Testis (tissue), 3 donors: ENCODE measurements around the gene TMEM38B. TPM values are rescaled to one million over a fixed set of nuclear protein-coding genes. Genes with fewer than 3 reads are reported as not detected.
"Not testable (repeated sequence)": the region's sequence is repeated elsewhere in the genome, so short reads cannot be mapped to it uniquely, and the experiment has no call there.

Experiments used
- DNase-seq: peaks from one replicate; pipeline ENCODE4 v3.0.0-alpha.2; 2019
- H3K27ac ChIP-seq, 2 donors: fragments of 200-600 bp; sonication (generic); one replicate each; pipeline ENCODE4 v1.5.1; 2019
- H3K27me3 ChIP-seq: fragments of 200-600 bp; sonication (generic); one replicate; pipeline ENCODE4 v1.5.1; 2019
- H3K36me3 ChIP-seq: fragments of 200-600 bp; sonication (generic); one replicate; pipeline ENCODE4 v1.5.1; 2017; ENCODE audit warnings: low read depth; ENCODE audit errors: missing control alignments
- H3K4me1 ChIP-seq: fragments of 200-600 bp; sonication (generic); one replicate; pipeline ENCODE4 v1.5.1; 2019
- H3K4me3 ChIP-seq, 2 donors: fragments of 200-600 bp; sonication (generic); one replicate each; pipeline ENCODE4 v1.5.1; 2017 to 2019
- H3K9me3 ChIP-seq: fragments of 200-600 bp; sonication (generic); one replicate; pipeline ENCODE4 v1.5.1; 2017
- POLR2A ChIP-seq: fragments of 450-650 bp; IDR thresholded peaks from one replicate; pipeline ENCODE4 v1.6.1; 2017; ENCODE audit warnings: antibody characterized with exemption, mild to moderate bottlenecking, moderate library complexity
- WGBS, 2 donors: methylation state at CpG; one replicate each; pipeline ENCODE4 v1.1.5; 2018; 5-methylcytosine and 5-hydroxymethylcytosine counted together
- intact Hi-C: fragments of 100-400 bp; cut with DNase I; formaldehyde crosslinking; loops from one replicate; pipeline ENCODE4 v1.15.1; 2023; ENCODE audit warnings: low total_unique reads
- polyA plus RNA-seq: library from polyadenylated mRNA; stranded (reverse); fragments of 350-450 nt; fragmentation: Illumina TruSeq; extraction: RNeasy Lipid Tissue Mini Kit (QIAGEN cat#74804); gene quantifications from one replicate; pipeline ENCODE4 v1.2.3, GENCODE V29; 2014; ENCODE audit warnings: low read depth, low replicate concordance; ENCODE audit not compliant: insufficient read depth
- total RNA-seq, 2 donors: library from RNA; depleted of rRNA; stranded (reverse); fragments of >200 nt; gene quantifications; one replicate each; pipeline ENCODE4 v1.2.3, GENCODE V29; 2016
- TF ChIP-seq, protein P1 (sequence below), 3 experiments: fragments of 450-650 bp in 2 of 3; fragments of 200-600 bp in 1 of 3; sonication (generic) in 1 of 3; IDR thresholded peaks; one replicate each; pipeline ENCODE4 v1.5.1; 2016 to 2019; ENCODE audit warnings: antibody characterized with exemption in 3 of 3, mild to moderate bottlenecking in 2 of 3, moderate library complexity in 1 of 3

The TMEM38B gene
- total and polyA plus RNA-seq, 3 donors from 2014 or later, result 22.4 to 55.0 (median 29.9) TPM

DNA sequence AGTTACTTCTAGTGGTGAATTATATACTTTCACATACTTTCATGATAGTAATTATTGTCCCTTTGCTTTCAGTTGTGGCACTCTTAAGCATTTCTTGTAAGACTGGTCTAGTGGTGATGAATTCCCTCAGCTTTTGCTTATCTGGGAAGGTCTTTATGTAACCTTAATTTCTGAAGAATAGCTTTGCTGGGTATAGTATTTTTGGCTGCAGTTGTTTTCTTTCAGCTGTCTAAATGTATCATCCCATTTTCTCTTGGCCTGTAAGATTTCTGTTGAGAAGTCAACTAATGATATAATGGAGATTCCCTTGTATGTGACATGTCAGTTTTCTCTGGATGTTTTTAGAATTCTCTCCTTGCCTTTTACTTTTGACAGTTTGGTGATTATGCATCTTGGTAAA lies 41.0 kb downstream of the TMEM38B start:
- H3K27me3 ChIP-seq, result no peaks in the 10 kb centered on the region
- no peaks in the 10 kb centered on the region for H3K4me1 ChIP-seq
- no peaks in the 10 kb centered on the region for H3K36me3 ChIP-seq
- TF ChIP-seq POLR2A, result no peak
- TF ChIP-seq, protein P1, sequence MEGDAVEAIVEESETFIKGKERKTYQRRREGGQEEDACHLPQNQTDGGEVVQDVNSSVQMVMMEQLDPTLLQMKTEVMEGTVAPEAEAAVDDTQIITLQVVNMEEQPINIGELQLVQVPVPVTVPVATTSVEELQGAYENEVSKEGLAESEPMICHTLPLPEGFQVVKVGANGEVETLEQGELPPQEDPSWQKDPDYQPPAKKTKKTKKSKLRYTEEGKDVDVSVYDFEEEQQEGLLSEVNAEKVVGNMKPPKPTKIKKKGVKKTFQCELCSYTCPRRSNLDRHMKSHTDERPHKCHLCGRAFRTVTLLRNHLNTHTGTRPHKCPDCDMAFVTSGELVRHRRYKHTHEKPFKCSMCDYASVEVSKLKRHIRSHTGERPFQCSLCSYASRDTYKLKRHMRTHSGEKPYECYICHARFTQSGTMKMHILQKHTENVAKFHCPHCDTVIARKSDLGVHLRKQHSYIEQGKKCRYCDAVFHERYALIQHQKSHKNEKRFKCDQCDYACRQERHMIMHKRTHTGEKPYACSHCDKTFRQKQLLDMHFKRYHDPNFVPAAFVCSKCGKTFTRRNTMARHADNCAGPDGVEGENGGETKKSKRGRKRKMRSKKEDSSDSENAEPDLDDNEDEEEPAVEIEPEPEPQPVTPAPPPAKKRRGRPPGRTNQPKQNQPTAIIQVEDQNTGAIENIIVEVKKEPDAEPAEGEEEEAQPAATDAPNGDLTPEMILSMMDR (IDR thresholded peaks at IDR 0.05), result no peak
- DNase-seq, result no peak
- no peak overlapping the region for H3K4me3 ChIP-seq
- intact Hi-C loops, result no loop called here
- no peaks in the 10 kb centered on the region for H3K9me3 ChIP-seq
- no peak overlapping the region for H3K27ac ChIP-seq

DNA sequence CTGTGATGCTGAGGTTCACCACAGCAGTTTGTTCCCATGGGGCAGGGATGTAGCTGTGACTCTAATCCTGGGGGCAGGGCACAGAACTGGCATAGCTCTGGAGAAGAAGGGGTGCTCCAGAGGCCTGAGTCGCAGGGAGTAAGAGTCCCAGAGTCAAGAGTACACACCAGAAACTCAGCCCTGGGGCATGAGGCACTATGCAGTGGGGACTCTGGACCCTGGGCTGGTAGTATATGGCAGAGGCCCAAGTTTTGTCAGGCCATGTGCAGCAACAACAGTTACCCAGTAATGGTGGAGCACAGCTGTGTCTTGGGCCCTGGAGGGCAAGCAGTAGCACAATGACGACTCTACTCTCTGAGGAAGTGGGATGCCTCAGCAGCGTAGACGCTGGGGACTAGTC lies 42.9 kb downstream of the TMEM38B start:
- H3K27ac ChIP-seq, result no peak overlapping the region
- 92 to 94% methylated on average over 1 to 4 of the region's 4 CpGs for whole genome bisulfite sequencing, 2 donors
- no peaks in the 10 kb centered on the region for H3K9me3 ChIP-seq
- TF ChIP-seq, protein P1 (IDR thresholded peaks at IDR 0.05), result no peak
- TF ChIP-seq POLR2A, result no peak
- H3K4me1 ChIP-seq, result no peaks in the 10 kb centered on the region
- intact Hi-C loops, result no loop called here
- H3K36me3 ChIP-seq, result no peaks in the 10 kb centered on the region
- H3K27me3 ChIP-seq, result no peaks in the 10 kb centered on the region
- DNase-seq, result no peak
- no peak overlapping the region for H3K4me3 ChIP-seq

DNA sequence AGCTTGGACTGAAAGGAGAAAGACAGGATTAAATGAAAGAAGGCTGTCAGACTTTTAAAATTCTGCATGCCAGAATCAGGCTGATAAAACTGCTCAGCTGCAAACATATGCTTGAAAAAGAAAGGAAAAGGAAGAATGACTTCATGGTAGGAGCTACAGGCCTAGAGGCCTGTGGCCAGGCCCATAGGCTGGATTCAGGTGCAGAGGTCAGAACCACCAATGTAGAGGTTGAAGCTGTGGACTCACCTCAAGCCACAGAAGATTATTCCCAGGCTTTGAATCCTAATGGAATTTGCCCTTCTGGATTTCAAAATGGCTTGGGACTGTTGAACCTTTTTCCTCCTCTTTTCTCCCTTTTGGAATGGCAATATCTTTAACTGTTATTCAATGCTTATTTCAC lies 47.7 kb downstream of the TMEM38B start:
- intact Hi-C loops, result no loop called here

DNA sequence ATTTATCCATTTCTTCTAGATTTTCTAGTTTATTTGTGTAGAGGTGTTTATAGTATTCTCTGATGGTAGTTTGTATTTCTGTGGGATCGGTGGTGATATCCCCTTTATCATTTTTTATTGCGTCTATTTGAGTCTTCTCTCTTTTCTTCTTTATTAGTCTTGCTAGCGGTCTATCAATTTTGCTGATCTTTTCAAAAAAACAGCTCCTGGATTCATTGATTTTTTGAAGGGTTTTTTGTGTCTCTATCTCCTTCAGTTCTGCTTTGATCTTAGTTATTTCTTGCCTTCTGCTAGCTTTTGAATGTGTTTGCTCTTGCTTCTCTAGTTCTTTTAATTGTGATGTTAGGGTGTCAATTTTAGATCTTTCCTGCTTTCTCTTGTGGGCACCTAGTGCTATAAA lies 53.0 kb downstream of the TMEM38B start:
- H3K4me3 ChIP-seq, intact Hi-C loops, H3K27ac ChIP-seq, H3K27me3 ChIP-seq, DNase-seq, H3K9me3 ChIP-seq, H3K36me3 ChIP-seq, H3K4me1 ChIP-seq: not testable (repeated sequence)
- WGBS, 2 donors, result 96% methylated on average over 3 of the region's 3 CpGs

More for the DNA sequence above, 47.7 kb downstream of the TMEM38B start:
- no peaks in the 10 kb centered on the region for H3K9me3 ChIP-seq
- TF ChIP-seq POLR2A, result no peak
- TF ChIP-seq, protein P1 (IDR thresholded peaks at IDR 0.05), result no peak
- no peaks in the 10 kb centered on the region for H3K36me3 ChIP-seq
- no peaks in the 10 kb centered on the region for H3K4me1 ChIP-seq
- no peaks in the 10 kb centered on the region for H3K27me3 ChIP-seq
- no peak overlapping the region for H3K4me3 ChIP-seq
- H3K27ac ChIP-seq, result no peak overlapping the region
- DNase-seq, result no peak

DNA sequence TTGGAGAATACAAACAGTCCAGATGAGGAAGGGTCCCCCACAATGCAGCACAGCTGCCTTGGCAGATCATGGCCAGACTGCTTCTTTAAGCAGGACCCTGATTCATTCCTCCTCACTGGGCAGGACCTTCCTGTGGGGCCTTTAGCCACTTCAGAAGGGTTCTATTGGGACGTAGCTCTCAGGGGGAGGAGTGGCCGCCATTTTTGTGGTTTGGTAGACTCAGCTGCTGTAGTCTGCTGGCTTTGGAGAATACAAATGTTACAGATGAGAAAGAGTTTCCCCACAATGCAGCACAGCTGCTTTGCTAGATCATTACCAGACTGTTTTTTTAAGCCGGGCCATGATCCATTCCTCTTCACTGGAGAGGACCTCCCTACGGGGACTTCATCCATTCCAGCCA lies 57.4 kb downstream of the TMEM38B start:
- no peak overlapping the region for H3K27ac ChIP-seq
- no peaks in the 10 kb centered on the region for H3K27me3 ChIP-seq
- H3K4me1 ChIP-seq, result no peaks in the 10 kb centered on the region
- TF ChIP-seq, protein P1 (IDR thresholded peaks at IDR 0.05), result no peak
- no peak for TF ChIP-seq POLR2A
- no peaks in the 10 kb centered on the region for H3K36me3 ChIP-seq
- no peak for DNase-seq
- WGBS, 2 donors, result 89 to 91% methylated on average over 4 of the region's 4 CpGs
- no peaks in the 10 kb centered on the region for H3K9me3 ChIP-seq
- no peak overlapping the region for H3K4me3 ChIP-seq
- intact Hi-C loops, result no loop called here
